COLO829 (cell line): Measurements from ENCODE around the gene PDX1.
A peak's percentile ranks its signal among the peaks of the same experiment; 100 is the strongest.
"Not testable (repeated sequence)": the region's sequence is repeated elsewhere in the genome, so short reads cannot be mapped to it uniquely, and the experiment has no call there.

Experiments used
- DNase-seq: peaks from one replicate; pipeline ENCODE4 v3.0.0; 2012; ENCODE audit warnings: low spot score

The PDX1 gene

DNA sequence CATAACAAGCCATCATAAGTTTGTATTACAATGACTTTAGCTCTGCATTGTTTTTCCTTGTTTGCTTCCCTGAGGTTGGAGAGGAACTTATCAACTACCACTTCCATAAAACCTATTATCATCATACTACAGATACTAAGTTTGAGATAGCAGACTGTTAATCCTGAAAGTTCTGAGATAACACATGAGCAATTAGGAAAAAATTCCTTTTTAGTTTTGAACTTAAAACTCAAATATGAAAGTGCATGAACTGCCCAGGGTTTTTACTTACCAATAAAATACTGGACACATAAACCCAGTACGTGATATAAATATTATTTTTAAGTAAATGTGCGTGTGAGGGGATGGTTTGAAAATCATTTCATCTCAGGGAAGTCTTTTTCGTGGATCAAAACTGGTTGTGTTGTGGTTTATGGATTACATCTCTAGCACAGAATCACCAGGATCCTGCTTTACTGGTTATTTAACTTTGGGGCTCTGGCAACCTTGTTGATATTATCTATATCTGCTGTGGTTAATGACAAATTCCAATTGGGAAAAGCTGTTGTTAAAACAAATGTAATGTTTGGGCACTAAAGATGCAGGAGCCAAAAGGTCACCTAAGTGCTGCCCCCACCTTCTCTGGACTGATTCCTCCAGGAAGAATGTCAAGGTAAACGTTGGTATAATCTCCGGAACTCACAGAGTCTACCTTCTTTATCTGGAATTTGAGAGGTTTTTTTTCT, 36.9 kb downstream of the PDX1 start:
- DNase-seq, result no peak

DNA sequence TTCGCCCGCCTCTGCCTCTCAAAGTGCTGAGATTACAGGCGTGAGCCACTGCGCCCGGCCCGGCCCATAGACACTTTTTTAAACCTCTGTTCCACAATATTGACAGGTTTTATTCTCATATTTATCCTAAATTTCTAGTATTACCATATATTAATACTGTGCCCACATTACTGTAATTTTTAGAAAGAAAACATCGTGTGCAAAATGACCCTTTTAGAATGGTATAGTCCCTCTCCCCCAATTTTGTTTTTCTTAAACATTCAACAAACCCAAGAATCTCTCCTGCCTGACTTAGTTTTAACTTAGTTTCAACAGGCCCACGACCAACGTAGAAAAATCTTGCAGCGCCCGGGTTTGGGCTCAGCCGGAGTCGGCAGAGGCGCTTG, 40.2 kb downstream of the PDX1 start:
- no peak for DNase-seq

DNA sequence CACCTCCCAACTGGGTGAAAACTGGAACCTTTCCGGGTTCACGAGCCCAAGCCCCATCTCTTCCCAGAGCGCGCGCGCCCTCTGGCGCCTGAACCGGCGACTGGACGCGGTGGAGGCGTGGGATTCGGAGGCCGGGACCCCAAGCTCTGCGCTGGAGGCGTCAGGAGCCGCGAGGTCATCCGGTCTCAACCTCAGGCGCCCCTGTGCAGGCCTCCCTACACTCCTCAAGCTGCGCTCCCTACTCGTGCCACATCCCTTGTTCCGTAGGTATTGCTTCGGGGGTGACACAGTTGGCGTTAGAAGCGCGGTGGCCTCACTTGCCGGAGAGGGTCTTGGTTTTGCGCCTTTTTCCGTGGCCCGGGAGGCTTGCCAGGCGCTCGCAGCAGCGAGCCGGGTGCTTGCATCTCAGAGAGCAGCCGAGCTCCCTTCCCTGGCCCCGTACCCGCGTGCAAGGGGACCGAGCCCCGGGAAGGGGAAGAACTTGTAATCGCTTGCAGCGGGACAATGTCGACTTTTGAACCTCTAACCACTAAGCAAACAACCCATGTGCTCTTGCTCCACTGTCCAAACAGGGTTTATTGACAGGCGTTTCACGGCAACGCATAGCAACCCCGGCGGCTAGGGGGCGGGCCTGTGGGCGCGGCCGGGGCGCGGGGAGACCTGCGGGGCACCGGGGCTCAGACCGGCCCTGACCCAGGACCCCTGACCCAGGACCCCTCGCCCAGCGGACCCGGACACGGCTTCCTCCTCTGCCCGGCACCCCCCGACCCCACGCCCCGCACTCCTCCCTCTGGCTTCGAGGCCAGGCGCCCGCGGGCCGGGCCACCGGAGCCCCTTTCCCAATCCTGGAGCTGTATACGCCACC, 40.8 kb downstream of the PDX1 start:
- DNase-seq, result peak; percentile 28

DNA sequence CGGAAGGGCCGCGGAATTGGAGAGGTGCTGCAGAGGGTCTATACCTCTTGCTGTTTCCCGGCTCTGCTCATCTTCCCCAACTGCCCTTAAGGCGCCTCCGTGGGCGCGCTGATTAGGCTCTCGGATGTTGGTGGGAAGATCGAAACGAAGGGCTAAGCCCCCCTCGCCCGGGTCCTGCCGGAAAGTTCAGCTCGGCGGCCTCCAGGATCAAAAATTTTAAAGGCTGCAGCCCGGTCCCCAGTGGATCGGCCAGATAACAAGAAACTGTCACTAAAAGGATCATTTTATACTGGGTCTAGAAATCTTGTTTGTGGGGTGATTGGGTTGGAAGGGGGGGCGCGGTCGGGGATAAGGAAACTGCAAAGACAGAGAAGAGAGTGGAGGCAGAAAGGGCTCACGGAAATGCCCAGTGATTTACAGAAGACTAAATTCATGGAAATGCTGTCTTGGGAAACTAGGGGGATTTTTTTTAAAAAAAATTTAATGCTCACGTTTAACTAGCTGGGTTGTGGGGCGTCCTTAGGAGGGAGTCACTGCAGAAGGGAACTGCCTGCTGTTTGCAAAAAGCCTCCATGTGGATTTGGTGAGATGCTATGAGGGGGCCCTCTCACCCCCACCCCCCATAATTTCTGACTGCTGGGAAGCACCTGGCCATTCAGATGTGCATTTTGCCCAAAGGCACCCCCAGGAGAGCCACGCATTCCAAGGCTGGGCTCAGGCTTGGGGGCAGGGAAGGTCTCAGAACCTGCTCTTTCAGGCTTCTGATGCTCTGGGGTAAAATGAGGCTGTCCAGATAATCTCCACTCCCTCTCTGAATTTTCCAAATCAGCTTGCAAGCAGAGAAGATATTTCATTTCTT, 41.7 kb downstream of the PDX1 start:
- no peak for DNase-seq

DNA sequence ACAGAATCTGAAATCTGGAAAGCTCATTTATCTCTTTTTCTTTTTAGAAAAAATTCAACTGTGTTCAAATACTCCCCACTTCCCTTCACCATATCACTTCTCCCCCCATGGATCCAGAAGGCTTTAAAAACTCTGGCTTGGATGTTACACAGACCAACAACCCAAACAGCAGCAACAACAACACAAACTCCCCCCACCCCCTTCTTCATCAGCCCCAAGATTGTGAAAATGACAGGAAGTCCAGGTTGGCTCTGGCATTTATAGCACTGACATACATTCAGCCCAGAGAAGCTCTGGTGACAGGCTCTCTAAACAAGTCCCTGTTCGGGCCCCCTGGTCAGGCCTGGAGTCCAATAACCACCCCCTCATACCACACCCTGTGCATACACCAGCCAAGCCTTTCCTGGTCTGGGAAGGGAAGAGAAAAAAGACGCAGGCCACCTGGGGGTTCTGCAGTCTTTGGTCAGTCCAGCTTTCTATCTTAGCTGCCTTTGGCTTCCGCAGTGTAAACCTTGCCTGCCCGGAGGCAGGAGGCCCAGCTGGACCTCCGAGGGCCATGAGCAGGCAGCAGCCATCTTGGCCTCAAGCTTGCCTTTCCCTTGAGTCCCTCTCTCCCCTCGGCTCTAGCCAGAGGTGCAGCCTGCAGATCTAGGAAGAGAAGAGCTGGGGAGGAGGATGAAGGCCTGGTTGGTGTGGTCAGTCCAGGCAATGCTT, 42.5 kb downstream of the PDX1 start:
- no peak for DNase-seq

DNA sequence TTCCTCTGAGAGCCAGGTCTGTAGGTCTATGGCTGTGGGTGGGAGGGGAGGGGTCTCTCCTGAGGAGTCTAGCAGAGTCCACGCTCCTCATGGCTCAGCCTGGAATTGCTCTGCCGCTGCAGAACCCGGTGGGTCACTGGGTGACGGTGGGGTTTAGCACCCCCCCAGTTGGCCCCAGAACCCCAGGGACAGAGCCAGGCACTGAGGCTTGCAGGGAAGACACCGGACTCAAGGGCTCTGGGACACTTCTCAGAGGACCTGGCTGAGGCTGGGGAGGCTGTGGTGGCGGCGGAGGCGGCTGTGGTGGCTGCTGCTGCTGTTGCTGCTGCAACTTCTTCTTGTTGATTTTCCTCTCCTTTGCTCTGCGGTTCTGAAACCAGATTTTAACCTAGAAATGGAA, 43.2 kb downstream of the PDX1 start:
- DNase-seq, result no peak

DNA sequence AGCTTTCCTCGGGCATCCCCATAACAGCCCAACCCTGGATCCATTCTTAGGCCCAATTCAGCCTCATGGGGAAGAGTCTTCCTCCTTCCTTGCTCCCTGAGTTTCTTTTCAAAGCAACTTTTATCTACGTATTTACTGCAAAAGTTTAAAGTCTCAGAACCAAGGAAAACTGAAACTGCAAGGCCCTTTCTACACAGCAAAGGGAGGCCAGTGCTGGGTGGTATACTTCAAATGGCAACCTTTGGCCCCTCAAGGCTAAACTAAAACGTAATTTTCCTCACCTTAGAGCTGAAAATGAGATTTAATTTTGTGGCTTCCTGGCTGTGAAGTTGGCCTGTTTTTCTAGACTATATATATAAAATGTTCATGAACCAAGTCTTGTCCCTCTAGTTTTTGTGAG, 43.7 kb downstream of the PDX1 start:
- DNase-seq, result no peak

DNA sequence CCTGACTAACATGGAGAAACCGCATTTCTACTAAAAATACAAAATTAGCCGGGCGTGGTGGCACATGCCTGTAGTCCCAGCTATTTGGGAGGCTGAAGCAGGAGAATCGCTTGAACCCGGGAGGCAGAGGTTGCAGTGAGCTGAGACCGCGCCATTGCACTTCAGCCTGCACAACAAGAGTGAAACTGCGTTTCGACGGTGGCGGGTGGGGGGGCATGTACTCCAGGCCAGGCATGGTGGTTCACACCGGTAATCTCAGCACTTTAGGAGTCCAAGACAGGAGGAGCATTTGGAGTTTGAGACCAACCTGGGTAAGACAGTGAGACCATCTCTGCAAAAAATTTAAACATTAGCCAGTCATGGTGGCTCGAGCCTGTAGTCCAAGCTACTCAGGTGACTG, 44.4 kb downstream of the PDX1 start:
- not testable (repeated sequence) for DNase-seq

DNA sequence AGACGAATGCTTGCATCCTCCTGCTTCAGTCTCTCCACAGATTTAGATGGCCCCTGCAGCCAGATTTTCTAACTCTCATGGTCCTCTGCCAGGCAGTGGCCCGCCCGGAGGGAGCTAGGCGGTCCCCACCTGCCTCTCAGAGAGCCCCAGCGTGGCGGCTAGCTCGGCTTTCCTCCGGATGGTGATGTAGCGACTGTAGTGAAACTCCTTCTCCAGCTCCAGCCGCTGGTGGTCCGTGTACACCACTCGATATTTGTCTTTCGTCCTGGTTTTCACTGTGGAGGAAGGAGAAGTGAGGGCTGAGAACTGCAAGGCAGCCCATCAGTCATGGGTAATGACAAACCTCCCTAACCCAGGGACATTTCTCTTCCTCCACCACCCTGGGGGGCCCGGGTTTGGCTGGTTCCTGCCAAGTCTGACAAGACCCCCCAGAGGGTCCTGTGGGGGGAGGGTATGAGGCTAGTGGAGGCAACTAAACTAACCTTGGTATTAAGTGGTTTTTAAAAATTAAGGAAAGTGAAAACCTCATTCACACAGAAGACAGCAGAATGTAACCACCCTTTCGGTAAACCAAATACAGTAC, 45.0 kb downstream of the PDX1 start:
- no peak for DNase-seq

DNA sequence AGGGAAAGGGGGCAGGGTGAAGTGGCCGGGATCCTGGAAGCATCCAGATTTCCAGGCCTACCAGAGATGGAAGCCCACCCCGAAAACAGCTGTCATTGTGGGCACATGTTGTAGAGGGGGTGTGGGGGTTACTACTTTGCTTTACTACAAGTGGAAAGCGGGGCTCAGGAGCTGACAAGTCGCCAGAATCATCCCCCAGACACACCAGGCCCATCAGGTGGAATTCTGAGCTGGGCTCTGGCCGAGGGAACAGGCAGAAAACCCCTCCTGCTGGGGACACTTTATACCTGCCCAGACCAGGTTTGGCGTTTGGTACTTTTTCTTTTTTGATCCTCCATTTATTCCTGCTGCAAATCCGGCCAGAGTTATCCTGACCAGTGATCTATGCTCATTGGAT, 45.5 kb downstream of the PDX1 start:
- DNase-seq, result no peak

DNA sequence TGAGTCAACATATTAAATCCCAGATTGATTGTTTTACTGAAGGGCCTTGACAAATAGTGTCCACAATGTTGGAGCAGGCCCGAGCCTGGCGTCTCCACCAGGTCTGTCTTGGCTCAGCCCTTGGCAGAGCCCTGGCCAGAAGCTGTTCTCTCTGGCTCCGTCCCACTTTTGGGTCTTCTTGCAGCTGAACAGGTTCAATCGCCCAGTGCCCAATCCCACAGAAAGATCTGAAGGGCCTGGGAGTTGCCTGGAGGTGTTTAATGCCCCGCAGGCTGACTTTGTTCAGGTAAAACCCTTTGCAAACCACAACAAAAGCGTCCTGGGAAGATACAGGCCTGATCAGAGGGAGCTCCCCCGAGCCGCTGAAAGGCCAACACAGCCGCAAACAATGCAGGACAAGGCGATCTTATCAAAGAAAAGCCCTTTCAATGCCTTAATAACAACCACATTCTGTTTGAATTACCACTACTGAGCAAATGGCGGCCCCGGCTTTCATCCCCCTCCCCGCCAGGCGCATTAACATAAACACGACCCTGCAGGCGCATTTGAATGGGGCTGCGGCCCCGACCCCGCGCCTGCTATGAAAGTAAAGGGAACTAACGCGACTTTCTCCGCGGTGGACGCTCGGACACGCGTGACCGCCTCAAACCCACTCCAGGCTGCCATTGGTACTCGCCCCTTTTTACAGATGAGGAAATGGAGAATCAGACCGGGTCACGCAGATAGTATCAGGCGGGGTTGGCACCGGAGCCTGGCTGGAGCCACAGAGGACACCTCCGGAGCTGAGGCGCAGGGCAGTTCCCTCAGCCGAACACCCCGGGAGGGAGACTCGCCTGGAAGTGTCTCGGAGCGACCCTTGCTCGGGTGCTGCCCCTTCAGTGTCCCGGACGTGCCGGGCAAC, 46.2 kb downstream of the PDX1 start:
- no peak for DNase-seq

DNA sequence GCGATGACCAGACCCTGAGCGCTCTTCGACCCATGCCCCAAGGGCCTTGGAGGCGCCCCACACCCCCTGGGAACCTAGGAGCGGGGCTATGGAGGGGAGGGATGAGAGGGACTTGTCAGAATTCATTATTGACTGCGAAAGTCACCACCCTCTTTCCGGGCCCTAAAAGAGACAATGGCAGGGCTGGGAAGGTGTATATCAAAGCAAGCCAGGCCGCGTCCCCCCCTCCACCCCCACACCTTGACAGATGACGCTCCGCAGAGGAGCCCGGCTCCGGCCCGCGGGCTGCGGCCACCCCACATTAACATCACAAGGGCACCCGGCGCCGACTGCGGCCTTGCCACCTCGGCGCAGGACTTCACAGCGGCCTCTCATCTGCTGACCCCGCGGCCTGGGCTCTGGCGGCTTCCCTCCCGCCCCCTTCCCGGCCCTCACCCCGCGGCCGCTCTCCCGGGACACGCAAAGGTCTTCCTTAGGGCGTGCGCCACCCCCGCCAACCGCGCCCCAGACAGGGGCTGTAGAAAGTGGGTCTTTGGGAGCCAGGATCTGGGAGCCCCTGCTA, 46.9 kb downstream of the PDX1 start:
- no peak for DNase-seq

DNA sequence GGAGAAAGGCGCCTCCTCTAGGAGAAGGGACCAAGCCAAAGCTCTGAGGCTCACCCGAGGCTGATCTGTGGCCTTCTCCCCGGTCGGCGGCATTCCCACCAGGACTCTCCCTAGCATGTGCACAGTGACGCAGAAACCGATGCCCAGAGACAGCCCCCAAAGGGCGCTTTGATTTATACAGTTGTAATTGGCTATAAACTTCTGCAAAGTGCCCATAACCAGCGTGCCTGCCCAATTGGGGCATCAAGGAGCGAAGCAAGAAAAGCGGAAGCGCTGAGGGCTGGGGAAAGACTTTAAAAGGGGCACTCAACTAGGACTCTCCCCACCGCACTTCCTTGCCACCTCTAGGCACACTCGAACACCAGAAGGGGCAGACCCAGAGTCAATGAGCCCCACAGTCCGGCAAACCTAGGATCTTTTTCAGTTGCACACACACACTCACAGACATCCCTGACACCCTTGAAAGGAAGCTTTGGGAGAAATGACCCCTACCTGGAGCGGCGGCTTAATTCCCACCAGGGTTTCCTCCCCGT, 47.5 kb downstream of the PDX1 start:
- no peak for DNase-seq

DNA sequence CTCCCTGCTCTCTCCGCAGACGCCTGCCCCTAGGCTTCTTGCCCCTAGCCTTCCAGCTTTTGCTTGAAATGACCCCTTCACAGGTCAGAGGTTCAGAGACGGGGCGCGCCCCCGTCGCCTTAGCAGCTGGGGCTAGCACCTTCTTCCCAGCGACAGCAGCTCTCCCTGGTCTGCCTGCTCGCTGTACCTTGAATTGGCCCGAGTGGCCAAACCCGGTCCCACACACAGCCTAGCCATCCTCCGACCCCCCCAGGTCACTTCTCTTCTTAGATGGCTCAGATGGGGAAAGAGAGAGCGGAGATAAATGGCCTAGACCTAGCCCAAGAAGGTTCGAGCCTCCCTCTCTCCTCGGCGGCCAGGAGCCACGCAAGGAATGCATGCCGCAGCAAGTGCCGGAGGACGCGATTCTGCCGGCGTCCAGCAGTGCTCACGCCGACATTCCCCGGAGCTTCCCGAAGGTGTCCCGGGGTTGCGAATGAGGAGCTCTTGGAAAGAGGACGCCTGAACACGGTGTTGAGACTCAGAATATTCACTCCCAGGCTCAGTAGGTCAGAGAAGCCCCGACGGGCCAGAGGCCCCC, 48.0 kb downstream of the PDX1 start:
- no peak for DNase-seq

DNA sequence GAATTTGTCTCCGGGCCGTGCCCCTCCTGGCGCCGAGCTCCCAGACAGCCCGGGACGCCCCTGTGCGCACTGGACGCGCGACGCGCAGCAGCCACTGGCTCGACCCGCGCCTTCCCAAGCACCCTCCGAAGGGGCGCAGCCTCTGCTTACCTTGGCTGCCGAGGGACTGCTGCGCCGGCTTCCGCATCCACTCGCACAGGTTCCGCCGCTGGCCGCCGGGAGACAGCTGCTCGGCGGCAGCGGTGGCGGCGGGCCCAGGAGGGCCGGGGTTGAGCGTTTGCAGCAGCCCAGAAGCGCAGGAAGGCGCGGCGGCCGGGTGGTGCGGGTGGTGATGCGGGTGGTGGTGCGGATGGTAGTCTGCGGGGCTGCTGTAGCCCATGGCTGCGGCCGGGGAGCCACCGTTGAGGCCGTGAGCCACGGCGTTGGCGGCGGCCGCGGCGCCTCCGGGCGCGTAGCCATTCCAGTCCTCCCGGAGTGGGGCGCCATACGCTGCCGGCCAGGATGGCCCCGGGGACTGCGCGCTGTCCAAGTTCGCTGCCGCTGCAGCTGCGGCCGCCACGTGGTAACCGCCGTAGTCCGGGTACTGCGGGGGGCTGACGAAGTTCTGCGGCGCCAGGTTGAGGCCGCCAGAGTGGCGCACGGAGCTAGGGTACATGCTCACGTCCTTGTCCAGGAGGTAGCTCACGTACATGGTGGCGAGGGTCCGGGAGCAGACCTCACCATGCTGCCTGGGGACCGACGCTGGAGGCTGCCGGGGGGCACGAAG, 48.7 kb downstream of the PDX1 start:
- no peak for DNase-seq

DNA sequence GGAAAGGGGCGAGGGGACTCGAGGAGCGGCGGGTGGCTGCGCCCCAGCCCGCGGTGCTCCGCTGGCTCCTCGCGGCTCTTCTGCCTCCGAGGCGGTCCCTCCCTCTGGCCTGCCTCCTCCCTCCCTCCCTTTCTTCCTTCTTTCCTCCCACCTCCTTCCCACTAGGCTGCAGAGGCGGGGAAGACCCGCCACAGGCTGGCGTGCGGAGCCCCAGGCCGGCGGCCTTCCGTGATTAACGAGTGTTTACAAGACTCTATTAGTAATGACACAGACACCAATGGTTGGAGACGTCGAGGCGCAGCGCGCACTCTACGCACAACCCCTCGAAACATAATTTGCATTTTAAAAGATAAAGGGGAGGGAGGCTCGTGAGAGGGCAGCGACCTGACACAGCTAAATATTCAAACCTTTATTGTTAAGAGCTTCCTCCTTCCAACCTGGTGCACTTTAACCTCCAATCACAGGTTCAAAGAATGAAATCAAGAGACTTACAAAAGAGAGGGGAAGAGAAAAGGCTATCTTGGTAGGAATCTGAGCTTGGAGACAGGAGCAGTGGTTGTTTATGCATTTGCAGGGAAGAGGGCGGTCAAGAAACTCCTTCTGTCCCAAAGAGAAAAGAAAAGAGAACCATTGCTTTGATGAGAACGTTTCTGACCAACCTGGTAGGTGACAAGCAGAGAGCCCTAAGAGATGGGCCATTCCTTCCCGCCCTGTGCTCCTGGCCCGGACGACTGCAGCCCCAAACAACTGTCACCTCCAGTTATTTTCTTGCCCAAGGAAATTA, 49.5 kb downstream of the PDX1 start, which contains the start of gene CDX2:
CDX2 (minus strand) TSS at position 234 of the 784 bp plus-strand sequence. CDS start 309 bp downstream, outside the sequence.
- DNase-seq, result no peak

DNA sequence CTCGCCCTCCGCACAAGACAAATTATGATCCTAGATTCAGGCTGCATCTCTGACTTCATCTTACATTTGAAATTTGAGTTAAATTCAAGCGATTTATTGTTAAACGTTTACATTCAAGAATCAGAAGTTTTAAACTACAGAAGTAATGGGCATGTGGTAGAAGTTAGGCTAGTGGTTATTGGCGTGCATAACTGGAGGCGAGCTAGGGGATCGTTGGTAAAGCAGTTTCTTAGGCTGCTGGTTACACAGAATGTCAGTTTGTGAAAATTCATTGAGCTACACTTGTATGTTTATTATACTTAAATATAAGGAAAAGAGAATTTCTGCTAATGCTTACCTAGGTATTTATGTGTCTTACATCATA, 50.0 kb downstream of the PDX1 start:
- no peak for DNase-seq
